ENCODE results near the gene CCDC71L.

Gene CCDC71L

DNA sequence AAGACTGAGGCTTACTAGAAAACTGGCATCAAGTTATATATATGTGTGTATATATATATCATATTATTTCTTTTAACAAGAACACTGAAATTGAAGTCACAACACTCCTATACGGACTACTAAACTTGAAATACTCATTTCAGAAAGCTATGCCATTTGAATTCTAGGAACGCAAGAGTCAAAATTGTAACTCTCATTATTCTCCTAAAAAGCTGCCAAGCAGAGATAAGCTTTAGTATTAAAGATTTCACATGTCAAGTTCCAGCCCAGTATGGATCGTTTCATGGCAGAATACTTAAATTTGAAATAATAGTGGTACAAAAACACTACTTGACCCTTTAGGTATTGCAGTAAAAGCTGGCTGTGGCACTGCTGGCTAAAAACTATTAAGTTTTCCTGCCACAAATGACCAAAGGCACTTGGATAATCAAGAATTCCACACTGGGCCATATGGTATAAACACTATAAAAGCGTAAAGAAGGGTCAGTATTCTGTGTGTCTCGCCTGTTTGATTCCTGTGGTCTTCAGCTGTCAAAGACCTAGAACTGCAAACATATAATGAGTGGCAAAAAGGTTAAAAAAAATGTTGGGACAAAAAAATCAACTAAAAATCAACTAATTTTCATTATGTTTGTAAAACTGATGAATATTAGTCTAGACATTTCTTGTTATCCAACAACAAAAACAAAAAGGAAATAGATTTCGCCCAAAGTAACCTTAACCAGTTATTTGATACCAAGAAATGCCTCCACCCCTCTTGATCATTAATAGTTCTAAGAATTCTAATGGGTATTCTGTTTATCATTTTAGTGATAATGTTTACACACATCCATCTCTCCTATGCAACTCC lies 2.4 kb downstream of the CCDC71L start:
- no peak for DNase-seq

DNA sequence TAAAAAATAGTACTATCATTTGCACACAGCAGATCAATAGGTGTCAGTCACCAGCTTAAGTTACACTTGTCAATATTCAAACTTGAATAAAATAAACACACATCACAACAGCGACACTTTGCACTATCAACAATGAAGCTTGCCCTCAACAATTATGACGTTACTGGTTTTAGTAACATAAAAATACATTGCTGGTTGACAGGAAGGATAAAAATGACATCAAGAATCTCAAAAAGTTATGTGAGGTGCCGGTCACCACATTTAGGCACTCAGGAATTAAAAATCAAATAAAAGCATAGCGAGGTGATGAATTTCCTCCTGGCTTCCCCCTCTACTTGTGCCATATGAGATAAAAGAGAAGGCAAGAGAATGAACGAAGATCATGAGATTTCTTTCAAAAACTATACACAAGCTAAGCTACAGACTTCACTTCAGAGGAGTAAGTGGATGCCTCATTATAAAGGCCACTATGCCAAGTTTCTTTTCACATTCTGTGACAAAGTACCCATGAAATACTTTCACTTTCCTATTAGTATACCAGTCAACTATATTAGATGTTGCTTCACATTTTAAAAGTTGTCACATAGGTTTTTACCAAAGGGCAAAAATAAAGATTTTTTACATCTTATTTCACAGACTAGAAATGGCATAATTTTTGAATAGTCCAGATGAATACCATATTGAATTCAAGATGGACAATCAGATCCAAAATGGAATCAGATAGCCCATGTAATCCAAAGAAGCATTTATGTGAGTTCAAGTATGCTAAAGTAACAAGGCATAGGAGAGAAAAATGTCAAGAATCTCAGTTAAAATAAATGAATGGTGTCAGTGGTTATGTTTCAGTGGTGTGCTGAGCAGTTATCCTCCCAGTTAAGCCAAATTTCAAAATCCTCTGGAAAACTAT lies 3.6 kb downstream of the CCDC71L start:
- DNase-seq: peak; percentile 64

GRCh38 chr7:106655703-106656498 lies 5.1 kb downstream of the CCDC71L start:
- no peak for DNase-seq

- no peak for DNase-seq
These were observed 7.5 kb downstream of the CCDC71L start for GRCh38 chr7:106653488-106653887.

- DNase-seq: no peak
These were observed 8.0 kb downstream of the CCDC71L start for GRCh38 chr7:106652909-106653308.

- DNase-seq: no peak
These were observed 8.9 kb downstream of the CCDC71L start for GRCh38 chr7:106652092-106652491.

DNA sequence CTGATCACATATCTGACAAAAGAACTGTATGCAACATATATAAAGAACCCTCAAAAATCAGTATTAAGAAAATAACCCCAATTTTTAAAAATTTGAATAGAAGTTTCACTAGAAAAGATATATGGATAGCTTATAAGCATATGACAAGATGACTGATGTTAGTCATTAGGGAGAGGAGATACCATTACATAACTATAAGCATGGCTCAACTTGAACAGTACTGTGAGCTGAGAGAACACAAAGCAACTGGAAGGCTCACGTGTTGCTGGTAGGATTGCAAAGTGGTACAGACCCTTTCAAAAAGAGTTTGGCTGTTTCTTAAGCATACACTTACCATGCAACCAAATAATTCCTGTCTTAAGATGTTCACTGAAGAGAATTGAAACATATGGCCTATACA lies 14.7 kb downstream of the CCDC71L start:
- DNase-seq: no peak

DNA sequence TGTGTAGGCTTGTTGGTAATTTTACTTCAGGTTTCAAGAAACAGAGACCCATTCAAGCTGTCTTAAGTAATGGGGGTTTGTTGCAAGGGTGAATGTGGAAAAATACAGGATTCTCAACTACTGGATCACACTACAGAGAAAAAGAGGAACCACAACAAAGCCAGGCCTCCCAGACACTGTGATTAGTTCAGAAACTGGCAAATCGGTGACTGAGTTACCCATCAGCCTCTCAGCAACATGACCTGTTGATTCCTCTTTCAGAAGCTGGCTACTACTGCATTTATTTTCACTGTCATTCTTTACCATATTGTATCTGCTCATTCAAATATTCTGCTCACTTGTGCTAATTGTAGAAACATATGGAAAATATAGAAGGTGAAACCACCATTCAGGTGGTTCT lies 16.0 kb downstream of the CCDC71L start:
- DNase-seq: no peak

- no peak for DNase-seq
These were observed 17.6 kb downstream of the CCDC71L start for GRCh38 chr7:106643216-106644000.

- DNase-seq: no peak
These were observed 19.5 kb downstream of the CCDC71L start for GRCh38 chr7:106641416-106641815.

- peak; percentile 37 for DNase-seq
These were observed 20.4 kb downstream of the CCDC71L start for GRCh38 chr7:106640368-106641141.

GRCh38 chr7:106639476-106640334 lies 21.3 kb downstream of the CCDC71L start:
- DNase-seq: no peak

DNA sequence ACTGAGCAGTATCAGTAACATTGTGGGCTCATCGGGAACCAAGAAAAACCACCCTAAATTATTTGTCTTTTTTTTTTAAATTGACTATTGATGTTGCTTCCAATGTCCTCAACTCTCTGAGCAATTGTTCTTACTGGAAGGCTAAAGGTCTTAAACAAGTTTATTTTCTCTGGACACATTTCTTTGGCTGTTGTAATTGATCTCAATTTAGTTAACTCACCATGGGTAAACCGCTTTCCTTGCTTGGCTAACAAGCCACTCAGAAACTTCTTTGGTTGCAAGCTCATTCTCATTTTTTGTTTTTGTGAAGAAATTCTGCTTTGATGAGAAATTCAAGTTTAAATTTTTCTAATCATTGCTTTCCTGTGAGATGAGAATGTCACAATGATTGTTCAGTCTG lies 25.5 kb downstream of the CCDC71L start:
- DNase-seq: no peak

DNA sequence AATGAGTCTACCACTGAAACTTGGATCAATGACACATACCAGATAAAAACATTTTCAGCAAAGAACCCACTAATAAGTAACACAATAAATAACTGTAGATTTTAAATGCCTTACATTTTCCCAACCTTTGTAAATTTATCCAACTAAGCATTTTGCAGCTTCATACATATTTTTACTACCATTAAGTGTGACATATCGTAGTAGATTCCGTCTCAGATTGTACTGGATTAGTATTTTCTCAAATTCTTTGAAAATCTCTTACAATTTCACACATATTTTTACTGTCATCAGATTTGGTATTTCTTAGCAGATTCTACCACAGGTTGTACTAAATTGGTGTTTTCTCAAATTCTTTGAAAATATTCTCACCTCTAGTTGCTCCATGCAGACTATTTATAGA lies 26.0 kb downstream of the CCDC71L start:
- DNase-seq: no peak

DNA sequence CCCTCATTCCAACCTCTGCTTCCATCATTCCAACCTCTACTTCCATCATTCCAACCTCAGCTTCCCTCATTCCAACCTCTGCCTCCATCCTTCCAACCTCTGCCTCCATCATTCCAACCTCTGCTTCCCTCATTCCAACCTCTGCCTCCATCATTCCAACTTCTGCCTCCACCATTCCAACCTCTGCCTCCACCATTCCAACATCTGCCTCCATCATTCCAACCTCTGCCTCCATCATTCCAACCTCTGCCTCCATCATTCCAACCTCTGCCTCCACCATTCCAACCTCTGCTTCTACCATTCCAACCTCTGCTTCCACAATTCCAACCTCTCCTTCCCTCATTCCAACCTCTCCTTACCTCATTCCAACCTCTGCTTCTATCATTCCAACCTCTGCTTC lies 30.3 kb downstream of the CCDC71L start:
- no peak for DNase-seq

DNA sequence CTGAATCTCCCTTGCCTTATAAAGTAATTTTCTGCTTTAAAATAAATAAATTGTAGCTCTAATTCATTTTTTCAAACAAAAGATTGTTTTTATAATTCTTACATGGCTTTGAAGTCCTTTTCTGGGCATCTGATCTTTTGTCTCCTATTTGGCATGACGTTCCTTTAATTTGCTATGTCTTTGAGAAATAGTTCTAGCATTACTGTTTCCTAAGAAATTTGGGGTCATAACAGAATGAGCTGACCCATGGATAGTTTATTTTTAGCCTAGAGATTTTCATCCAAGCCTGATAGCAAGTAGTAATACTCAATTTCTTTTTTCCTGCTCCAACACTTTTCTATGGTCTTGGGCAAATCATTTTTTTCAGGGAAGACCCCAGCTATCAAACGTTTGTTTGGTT lies 31.4 kb downstream of the CCDC71L start:
- peak; percentile 55 for DNase-seq

GRCh38 chr7:106626376-106627164 lies 34.4 kb downstream of the CCDC71L start:
- DNase-seq: no peak

DNA sequence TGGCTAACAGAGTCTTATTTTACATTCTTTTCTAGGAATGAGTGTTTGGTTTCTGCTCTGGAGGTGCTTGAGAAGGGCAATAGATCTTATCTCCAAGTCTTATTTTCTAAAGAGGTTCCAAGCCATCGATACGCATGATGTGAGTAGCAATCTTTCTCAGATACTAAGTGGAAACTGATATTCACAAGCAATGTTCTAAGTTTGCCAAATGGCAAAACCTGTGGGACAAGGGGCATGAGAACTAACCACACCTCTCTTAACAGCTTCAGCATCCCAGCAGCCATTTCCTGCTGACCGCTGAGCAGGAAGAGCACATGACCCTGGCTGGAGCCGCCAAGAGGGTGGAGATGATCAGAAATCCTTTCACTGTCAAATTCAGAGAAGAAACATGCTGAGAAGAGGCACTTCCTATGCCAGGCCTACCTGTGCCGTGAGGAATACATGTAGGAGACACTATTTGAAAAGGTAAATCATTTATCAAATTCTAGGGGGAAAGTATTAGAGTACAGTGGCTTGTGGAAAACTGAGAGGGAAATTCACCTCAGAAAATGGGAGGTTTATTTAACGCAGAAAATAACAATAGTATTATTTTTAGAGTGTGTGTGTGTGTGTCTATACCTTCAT lies 35.2 kb downstream of the CCDC71L start:
- no peak for DNase-seq

DNA sequence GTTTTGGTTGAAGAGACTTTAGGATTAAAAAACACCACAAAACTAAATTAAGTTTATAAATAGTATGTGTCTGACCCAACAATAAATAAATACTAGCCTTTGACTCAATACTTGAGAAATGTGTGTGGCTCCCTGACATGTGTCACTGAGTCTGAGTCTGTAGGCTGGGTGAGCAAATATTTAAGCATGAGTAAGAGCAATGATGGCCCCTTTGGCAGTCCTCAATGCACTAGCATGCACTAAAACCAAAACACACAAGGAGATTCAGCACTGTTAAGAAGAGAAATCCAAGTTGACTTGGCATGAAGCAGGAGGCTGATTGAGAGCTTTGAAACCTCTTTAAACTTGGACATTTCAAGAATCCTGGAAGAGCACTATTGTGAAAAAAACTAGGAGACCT lies 37.1 kb downstream of the CCDC71L start:
- DNase-seq: peak; percentile 85
